Glomerular visceral epithelial cell (primary cell): ENCODE data around the gene CNN2.
A peak's percentile ranks its signal among the peaks of the same experiment; 100 is the strongest.

Experiments used
- DNase-seq: peaks from one replicate; pipeline ENCODE4 v3.0.0-alpha.2; 2016; ENCODE audit errors: extremely low spot score

CNN2 gene

DNA sequence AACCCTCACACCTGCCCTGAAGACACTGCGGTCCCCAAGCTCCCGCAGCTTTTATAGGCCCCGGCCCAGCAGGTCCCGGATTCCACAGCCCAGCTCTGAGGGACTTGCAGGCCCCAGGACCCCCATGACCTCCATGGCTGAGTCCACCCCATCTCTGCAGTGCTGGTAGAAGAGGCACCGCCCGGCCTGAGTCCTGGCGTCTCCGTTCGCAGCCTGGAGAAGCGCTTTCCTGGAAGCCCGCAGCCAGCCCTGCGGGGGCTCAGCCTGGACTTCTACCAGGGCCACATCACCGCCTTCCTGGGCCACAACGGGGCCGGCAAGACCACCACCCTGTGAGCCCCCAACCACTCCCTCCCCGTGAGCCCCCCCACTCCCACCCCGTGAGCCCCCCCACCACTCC, 22.7 kb downstream of the CNN2 start:
- DNase-seq: no peak

DNA sequence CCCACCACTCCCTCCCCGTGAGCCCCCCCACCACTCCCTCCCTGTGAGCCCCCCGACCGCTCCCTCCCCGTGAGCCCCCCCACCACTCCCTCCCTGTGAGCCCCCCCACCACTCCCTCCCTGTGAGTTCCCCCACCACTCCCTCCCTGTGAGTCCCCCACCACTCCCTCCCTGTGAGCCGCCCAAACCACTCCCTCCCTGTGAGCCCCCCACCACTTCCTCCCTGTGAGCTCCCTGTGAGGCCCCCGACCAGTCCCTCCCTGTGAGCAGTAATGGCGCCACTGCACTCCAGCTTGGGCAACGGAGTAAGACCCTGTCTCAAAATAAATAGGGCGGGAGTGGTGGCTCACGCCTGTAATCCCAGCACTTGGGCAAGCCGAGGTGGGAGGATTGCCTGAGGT, 23.4 kb downstream of the CNN2 start:
- DNase-seq: no peak

DNA sequence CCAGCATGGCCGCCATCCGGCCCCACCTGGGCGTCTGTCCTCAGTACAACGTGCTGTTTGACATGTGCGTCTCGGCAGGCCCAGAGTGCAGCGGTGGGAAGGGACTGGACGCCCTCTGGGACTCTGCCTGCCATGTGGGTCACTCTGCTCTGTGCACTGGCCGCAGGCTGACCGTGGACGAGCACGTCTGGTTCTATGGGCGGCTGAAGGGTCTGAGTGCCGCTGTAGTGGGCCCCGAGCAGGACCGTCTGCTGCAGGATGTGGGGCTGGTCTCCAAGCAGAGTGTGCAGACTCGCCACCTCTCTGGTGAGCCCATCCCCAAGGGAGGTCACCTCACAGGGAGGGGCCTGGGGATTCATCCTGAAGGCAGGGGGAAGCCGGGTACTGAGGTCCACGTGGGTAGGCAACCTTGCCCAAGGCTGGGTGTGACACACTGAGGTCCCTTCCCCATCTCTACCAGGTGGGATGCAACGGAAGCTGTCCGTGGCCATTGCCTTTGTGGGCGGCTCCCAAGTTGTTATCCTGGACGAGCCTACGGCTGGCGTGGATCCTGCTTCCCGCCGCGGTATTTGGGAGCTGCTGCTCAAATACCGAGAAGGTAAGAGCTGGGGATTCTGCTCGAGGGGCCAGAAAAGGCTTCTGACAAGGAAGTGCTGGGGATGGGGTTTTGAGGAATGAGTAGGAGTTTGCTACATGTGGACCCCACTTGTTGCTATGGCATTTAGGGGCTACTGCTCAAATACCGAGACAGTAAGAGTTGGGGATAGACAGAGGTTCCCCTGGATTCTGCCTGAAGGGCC, 24.8 kb downstream of the CNN2 start:
- DNase-seq: no peak

GRCh38 chr19:1051791-1052190, 25.4 kb downstream of the CNN2 start:
- no peak for DNase-seq

GRCh38 chr19:1052349-1052975, 26.1 kb downstream of the CNN2 start:
- DNase-seq: no peak

DNA sequence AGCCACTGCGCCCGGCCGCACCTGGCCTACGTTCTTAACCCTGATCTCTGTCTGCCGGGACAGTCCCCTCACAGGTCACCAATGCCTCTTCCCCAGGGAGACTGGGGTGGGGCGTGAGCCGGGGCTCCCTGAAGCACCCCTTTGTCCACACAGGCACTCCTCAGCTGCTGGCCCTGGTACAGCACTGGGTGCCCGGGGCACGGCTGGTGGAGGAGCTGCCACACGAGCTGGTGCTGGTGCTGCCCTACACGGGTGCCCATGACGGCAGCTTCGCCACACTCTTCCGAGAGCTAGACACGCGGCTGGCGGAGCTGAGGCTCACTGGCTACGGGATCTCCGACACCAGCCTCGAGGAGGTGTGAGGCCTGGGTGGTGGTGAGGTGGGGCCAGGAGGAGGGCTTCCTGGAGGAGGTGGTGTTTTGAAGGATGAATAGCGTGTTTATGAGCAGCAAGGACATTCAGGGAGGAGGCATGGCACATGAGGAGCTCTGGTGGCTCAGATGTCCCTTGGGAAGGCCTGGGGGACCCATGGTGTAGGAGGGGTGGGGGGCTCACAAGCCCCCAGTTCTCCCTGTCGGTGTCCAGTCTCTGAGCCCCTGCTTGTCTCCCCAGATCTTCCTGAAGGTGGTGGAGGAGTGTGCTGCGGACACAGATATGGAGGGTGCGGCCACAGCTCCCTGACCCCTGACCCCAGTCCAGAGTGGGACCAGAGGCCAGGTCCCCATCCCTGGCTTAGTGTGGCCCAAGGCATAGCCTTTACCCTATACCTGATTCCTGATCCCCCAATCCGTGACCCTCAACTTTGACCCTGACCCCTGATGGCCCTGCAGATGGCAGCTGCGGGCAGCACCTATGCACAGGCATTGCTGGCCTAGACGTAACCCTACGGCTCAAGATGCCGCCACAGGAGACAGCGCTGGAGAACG, 27.0 kb downstream of the CNN2 start:
- no peak for DNase-seq

GRCh38 chr19:1054102-1055027, 28.0 kb downstream of the CNN2 start:
- DNase-seq: no peak

- no peak for DNase-seq
Observed at GRCh38 chr19:1055028-1055425, 28.6 kb downstream of the CNN2 start.

- DNase-seq: no peak
Observed at GRCh38 chr19:1055886-1056620, 29.6 kb downstream of the CNN2 start.

DNA sequence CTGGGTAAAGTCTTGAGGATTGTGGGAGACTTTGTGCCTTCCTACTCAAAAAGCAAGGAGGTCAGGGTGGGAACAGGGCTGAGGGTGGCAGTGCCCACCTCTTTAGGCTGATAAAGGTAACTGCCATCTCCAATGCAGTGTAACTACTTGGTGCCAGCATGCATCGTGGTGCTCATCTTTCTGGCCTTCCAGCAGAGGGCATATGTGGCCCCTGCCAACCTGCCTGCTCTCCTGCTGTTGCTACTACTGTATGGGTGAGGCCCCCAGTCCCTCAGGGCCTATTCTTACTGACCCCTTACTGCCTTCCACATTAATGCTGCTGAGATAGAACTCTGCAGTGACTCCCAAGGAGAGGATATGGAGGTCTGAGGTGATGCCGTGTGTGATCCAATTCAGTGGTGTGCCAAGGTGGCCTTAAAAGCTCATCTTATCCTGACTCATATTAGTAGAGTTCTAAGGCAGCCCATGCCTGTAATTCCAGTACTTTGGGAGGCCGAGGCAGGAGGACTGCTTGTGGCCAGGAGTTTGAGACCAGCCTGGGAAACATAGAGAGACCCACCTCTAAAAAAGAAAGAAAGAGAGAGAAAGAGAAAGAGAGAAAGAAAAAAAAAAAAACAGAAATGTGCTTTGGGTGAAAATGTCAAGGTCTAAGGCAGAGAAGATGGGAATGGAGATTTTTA, 30.9 kb downstream of the CNN2 start:
- DNase-seq: no peak

GRCh38 chr19:1058112-1058511, 31.7 kb downstream of the CNN2 start:
- no peak for DNase-seq

- no peak for DNase-seq
Observed at GRCh38 chr19:1060689-1061088, 34.3 kb downstream of the CNN2 start.

DNA sequence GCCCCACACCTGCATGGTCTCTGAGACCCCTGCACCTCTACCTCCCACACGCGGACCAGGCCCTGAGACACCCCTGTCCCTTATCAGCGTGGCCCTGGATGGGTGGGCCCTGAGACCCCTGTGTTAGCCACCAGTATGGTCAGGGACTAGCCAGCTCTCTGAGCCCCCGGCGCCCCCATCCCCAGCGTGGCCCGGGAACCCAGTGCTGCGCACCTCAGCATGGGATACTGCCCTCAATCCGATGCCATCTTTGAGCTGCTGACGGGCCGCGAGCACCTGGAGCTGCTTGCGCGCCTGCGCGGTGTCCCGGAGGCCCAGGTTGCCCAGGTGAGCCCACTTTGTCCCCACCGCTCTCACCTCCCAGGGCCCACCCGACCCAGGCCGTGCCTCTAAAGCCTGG, 35.6 kb downstream of the CNN2 start:
- no peak for DNase-seq

- no peak for DNase-seq
Observed at GRCh38 chr19:1062387-1063029, 36.1 kb downstream of the CNN2 start.

- DNase-seq: no peak
Observed at GRCh38 chr19:1063030-1063908, 36.9 kb downstream of the CNN2 start.

DNA sequence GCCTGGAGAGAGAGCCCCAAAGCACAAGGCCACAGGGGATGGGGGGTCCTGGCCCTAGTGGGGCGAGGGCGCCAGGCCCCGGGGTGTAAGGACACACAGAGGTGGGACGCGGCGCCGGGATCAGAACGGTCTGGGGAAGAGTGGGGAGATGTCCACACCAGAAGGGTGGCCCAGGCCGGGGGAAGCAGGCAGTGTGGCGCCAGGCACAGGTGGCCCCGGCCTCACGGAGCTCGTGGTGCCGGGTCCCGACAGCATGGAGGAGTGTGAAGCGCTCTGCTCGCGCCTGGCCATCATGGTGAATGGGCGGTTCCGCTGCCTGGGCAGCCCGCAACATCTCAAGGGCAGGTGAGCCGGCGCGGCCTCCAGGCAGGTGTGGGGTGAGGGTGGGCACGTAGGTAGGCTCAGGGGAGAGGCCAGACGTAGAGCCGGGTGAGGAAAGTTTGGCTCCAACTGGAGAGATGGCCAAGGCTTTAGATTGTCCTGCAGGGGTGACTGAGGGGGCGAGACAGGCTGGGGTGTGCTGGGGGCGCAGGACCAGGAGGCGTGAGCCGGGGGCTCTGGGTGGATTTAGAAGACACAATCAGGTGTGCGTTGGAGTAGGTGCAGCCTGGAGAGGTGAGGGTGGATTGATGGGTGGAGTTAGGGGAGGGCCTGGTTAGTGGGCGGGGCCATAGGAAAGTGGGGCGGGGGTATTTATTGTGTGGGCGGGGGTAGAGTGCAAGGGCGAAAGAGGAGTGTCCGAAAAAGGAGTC, 37.7 kb downstream of the CNN2 start:
- DNase-seq: no peak

GRCh38 chr19:1064661-1065605, 38.5 kb downstream of the CNN2 start:
- peak; percentile 65 for DNase-seq
